ENCODE results near the gene USP28.
"Not testable (repeated sequence)": the region's sequence is repeated elsewhere in the genome, so short reads cannot be mapped to it uniquely, and the experiment has no call there.

The USP28 gene

DNA sequence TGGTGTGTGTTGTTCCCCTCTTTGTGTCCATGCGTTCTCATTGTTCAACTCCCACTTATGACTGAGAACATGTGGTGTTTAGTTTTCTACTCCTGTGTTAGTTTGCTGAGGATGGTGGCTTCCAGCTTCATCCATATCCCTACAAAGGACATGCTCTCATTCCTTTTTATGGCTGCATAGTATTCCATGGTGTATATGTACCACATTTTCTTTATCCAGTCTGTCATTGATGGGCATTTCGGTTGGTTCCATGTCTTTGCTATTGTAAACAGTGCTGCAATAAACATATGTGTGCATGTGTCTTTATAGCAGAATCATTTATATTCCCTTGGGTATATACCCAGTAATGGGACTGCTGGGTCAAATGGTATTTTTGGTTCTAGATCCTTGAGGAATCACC lies 112.3 kb downstream of the USP28 start:
- not testable (repeated sequence) for DNase-seq

DNA sequence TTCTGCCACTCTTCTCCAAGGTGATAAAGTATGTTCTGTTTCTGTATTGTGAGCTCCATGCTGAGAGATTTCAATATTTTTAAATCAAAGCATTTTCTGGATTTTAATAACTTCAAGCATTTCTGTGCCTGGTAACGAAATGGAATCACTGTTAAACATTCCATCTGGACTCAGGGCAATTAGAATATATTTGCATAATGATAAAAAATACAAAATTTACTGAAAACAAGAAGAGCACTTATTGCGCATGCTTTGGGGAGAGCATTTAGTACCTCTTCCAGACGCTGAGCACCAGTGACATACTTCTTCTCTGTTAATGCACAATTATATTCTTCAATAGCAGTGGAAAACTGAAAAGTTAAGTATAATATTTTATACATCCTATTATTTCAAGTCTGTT lies 115.1 kb downstream of the USP28 start:
- DNase-seq: no peak

DNA sequence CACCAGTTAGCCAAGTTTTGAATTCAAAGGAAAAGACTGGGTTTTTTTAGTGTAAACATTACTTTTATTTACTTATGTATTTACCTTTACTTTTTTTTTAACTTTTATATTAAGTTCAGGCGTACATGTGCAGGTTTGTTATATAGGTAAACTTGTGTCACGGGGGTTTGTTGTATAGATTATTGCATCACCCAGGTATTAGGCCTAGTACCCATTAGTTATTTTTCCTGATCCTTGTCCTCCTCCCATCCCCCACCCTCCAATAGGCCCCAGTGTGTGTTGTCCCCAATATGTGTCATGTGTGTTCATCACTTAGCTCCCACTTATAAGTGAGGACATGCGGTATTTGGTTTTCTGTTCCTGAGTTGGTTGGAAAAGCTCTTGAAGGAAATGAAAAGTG lies 122.4 kb downstream of the USP28 start:
- no peak for DNase-seq

Data from stimulated activated CD4-positive, alpha-beta T cell treated with anti-CD3 and anti-CD28 coated beads, Interleukin-12 subunit alpha, Interleukin-12 subunit beta, amount 100 ng/mL, for 4 hours (primary cell).